Measurements from ENCODE around the gene BMP2. TPM values are rescaled to one million over a fixed set of nuclear protein-coding genes. Genes with fewer than 3 reads are reported as not detected.

BMP2 gene
- total and polyA plus RNA-seq, 2 donors (not counting 1 experiment from before 2014, with no cell fraction given): 1.9 to 10.6 TPM

- Histone ChIP-seq H2AFZ (ENCODE audit: low read length) (no peak overlapping the region), H3K4me1 (ENCODE audit: control insufficient read depth, extremely low read depth, insufficient read depth, low read length) (no peaks in the 10 kb centered on the region), H3K79me2 (ENCODE audit: control insufficient read depth, insufficient read depth, low read length) (no peaks in the 10 kb centered on the region), H3K9me3 (ENCODE audit: control insufficient read depth, insufficient read depth, low read depth, low read length) (no peaks in the 10 kb centered on the region), H4K20me1 (ENCODE audit: control insufficient read depth, extremely low read depth, insufficient read depth, low read length) (no peaks in the 10 kb centered on the region), H3K4me3 (replicated peaks in 1 of 4; ENCODE audit: control extremely low read depth in 1 of 4, insufficient read depth in 1 of 4, low read depth in 3 of 4, low read length in 4 of 4) (no peak overlapping the region), H3K9ac (ENCODE audit: insufficient read depth, low read length) (no peak overlapping the region), H3K27me3 (ENCODE audit: control insufficient read depth, insufficient read depth, low read length) (no peaks in the 10 kb centered on the region), H3K36me3 (ENCODE audit: control insufficient read depth, insufficient read depth, low read length) (no peaks in the 10 kb centered on the region), H3K27ac (ENCODE audit: insufficient read depth, low read length) (no peak overlapping the region), H3K4me2 (ENCODE audit: extremely low read depth, insufficient read depth, low read length) (no peak overlapping the region)
- DNase-seq (ENCODE audit: low read depth in 2 of 2): no peak
- TF ChIP-seq EZH2 (IDR thresholded peaks at IDR 0.05; ENCODE audit: low read length, missing control alignments) (no peak), CTCF (conservative IDR thresholded peaks at IDR 0.05 in 1 of 2, IDR thresholded peaks at IDR 0.05 in 1 of 2; ENCODE audit: low read depth in 1 of 2, low read length in 2 of 2) (no peak)
These were observed 40.7 kb upstream of the BMP2 start for GRCh38 chr20:6726761-6727160.

- no peak overlapping the region for H3K4me3 ChIP-seq (replicated peaks in 1 of 4; ENCODE audit: control extremely low read depth in 1 of 4, insufficient read depth in 1 of 4, low read depth in 3 of 4, low read length in 4 of 4)
- no peaks in the 10 kb centered on the region for H3K79me2 ChIP-seq (ENCODE audit: control insufficient read depth, insufficient read depth, low read length)
- DNase-seq (ENCODE audit: low read depth in 2 of 2): no peak
- H3K9ac ChIP-seq (ENCODE audit: insufficient read depth, low read length): no peak overlapping the region
- H3K4me2 ChIP-seq (ENCODE audit: extremely low read depth, insufficient read depth, low read length): no peak overlapping the region
- no peaks in the 10 kb centered on the region for H3K36me3 ChIP-seq (ENCODE audit: control insufficient read depth, insufficient read depth, low read length)
- H3K27ac ChIP-seq (ENCODE audit: insufficient read depth, low read length): no peak overlapping the region
- H4K20me1 ChIP-seq (ENCODE audit: control insufficient read depth, extremely low read depth, insufficient read depth, low read length): no peaks in the 10 kb centered on the region
- H3K27me3 ChIP-seq (ENCODE audit: control insufficient read depth, insufficient read depth, low read length): no peaks in the 10 kb centered on the region
- TF ChIP-seq EZH2 (IDR thresholded peaks at IDR 0.05; ENCODE audit: low read length, missing control alignments) (no peak), CTCF (conservative IDR thresholded peaks at IDR 0.05 in 1 of 2, IDR thresholded peaks at IDR 0.05 in 1 of 2; ENCODE audit: low read depth in 1 of 2, low read length in 2 of 2) (no peak)
- H3K9me3 ChIP-seq (ENCODE audit: control insufficient read depth, insufficient read depth, low read depth, low read length): no peaks in the 10 kb centered on the region
- H2AFZ ChIP-seq (ENCODE audit: low read length): no peak overlapping the region
- no peaks in the 10 kb centered on the region for H3K4me1 ChIP-seq (ENCODE audit: control insufficient read depth, extremely low read depth, insufficient read depth, low read length)
These were observed 36.7 kb upstream of the BMP2 start for GRCh38 chr20:6730672-6731328.

- Histone ChIP-seq H3K27ac (ENCODE audit: insufficient read depth, low read length) (no peak overlapping the region), H3K36me3 (ENCODE audit: control insufficient read depth, insufficient read depth, low read length) (no peaks in the 10 kb centered on the region), H3K27me3 (ENCODE audit: control insufficient read depth, insufficient read depth, low read length) (no peaks in the 10 kb centered on the region), H3K79me2 (ENCODE audit: control insufficient read depth, insufficient read depth, low read length) (no peaks in the 10 kb centered on the region), H3K4me3 (replicated peaks in 1 of 4; ENCODE audit: control extremely low read depth in 1 of 4, insufficient read depth in 1 of 4, low read depth in 3 of 4, low read length in 4 of 4) (no peak overlapping the region), H3K4me1 (ENCODE audit: control insufficient read depth, extremely low read depth, insufficient read depth, low read length) (no peaks in the 10 kb centered on the region), H3K9ac (ENCODE audit: insufficient read depth, low read length) (no peak overlapping the region), H2AFZ (ENCODE audit: low read length) (no peak overlapping the region), H3K4me2 (ENCODE audit: extremely low read depth, insufficient read depth, low read length) (no peak overlapping the region), H3K9me3 (ENCODE audit: control insufficient read depth, insufficient read depth, low read depth, low read length) (no peaks in the 10 kb centered on the region), H4K20me1 (ENCODE audit: control insufficient read depth, extremely low read depth, insufficient read depth, low read length) (no peaks in the 10 kb centered on the region)
- TF ChIP-seq EZH2 (IDR thresholded peaks at IDR 0.05; ENCODE audit: low read length, missing control alignments) (no peak), CTCF (conservative IDR thresholded peaks at IDR 0.05 in 1 of 2, IDR thresholded peaks at IDR 0.05 in 1 of 2; ENCODE audit: low read depth in 1 of 2, low read length in 2 of 2) (no peak)
- peak in 1 of 2 donors; percentile 14 for DNase-seq (ENCODE audit: low read depth in 2 of 2)
These were observed 35.5 kb upstream of the BMP2 start for GRCh38 chr20:6732001-6732447.
